ENCODE results near the gene KIF16B. TPM values are rescaled to one million over a fixed set of nuclear protein-coding genes. Genes with fewer than 3 reads are reported as not detected.

Gene KIF16B
- total and polyA plus RNA-seq, 2 experiments from 2014 or later, result 9.3 to 21.8 TPM

GRCh38 chr20:16483024-16483423, 90.2 kb downstream of the KIF16B start:
- Histone ChIP-seq H3K9me3 (ENCODE audit: low read depth) (no peaks in the 10 kb centered on the region), H3K4me3 (no peak overlapping the region), H3K79me2 (no peaks in the 10 kb centered on the region), H2AFZ (no peak overlapping the region), H3K36me3 (replicated peaks; ENCODE audit: insufficient read depth, low read depth) (no peaks in the 10 kb centered on the region), H3K9me2 (replicated peaks; ENCODE audit: insufficient read depth) (no peaks in the 10 kb centered on the region), H3K27me3 (no peaks in the 10 kb centered on the region), H4K20me1 (ENCODE audit: insufficient read depth, poor library complexity, severe bottlenecking) (no peaks in the 10 kb centered on the region), H3K4me1 (ENCODE audit: insufficient read depth) (peaks cover 2% of the 10 kb centered on the region), H3K4me2 (no peak overlapping the region), H3K27ac (no peak overlapping the region)
- TF ChIP-seq EZH2 (IDR thresholded peaks at IDR 0.05; ENCODE audit: borderline replicate concordance) (no peak), EZH2phosphoT487 (IDR thresholded peaks at IDR 0.05; ENCODE audit: low read depth, severe bottlenecking, unreplicated experiment) (no peak), CTCF (IDR thresholded peaks at IDR 0.05; ENCODE audit: poor library complexity) (no peak)
- WGBS (ENCODE audit: low lambda C conversion rate, missing lambda C conversion rate), result 94% methylated on average over 2 of the region's 2 CpGs
- DNase-seq (ENCODE audit: low spot score), result no peak

GRCh38 chr20:16481977-16482376, 91.3 kb downstream of the KIF16B start:
- peaks cover 13% of the 10 kb centered on the region for H3K4me1 ChIP-seq (ENCODE audit: insufficient read depth)
- no peaks in the 10 kb centered on the region for H3K9me2 ChIP-seq (replicated peaks; ENCODE audit: insufficient read depth)
- no peaks in the 10 kb centered on the region for H3K9me3 ChIP-seq (ENCODE audit: low read depth)
- H3K4me3 ChIP-seq, result no peak overlapping the region
- H4K20me1 ChIP-seq (ENCODE audit: insufficient read depth, poor library complexity, severe bottlenecking), result no peaks in the 10 kb centered on the region
- H3K79me2 ChIP-seq, result no peaks in the 10 kb centered on the region
- no peaks in the 10 kb centered on the region for H3K36me3 ChIP-seq (replicated peaks; ENCODE audit: insufficient read depth, low read depth)
- WGBS (ENCODE audit: low lambda C conversion rate, missing lambda C conversion rate), result 79% methylated on average over 2 of the region's 2 CpGs
- H3K27me3 ChIP-seq, result no peaks in the 10 kb centered on the region
- TF ChIP-seq CTCF (IDR thresholded peaks at IDR 0.05; ENCODE audit: poor library complexity) (no peak), EZH2 (IDR thresholded peaks at IDR 0.05; ENCODE audit: borderline replicate concordance) (no peak), EZH2phosphoT487 (IDR thresholded peaks at IDR 0.05; ENCODE audit: low read depth, severe bottlenecking, unreplicated experiment) (no peak)
- no peak overlapping the region for H2AFZ ChIP-seq
- no peak overlapping the region for H3K27ac ChIP-seq
- DNase-seq (ENCODE audit: low spot score), result no peak
- no peak overlapping the region for H3K4me2 ChIP-seq

GRCh38 chr20:16479666-16480065, 93.6 kb downstream of the KIF16B start:
- DNase-seq (ENCODE audit: low spot score), result peak; percentile 30
- Histone ChIP-seq H3K36me3 (replicated peaks; ENCODE audit: insufficient read depth, low read depth) (no peaks in the 10 kb centered on the region), H2AFZ (no peak overlapping the region), H3K9me3 (ENCODE audit: low read depth) (no peaks in the 10 kb centered on the region), H3K27ac (peak overlapping the region; percentile 38), H3K4me3 (no peak overlapping the region), H3K9me2 (replicated peaks; ENCODE audit: insufficient read depth) (no peaks in the 10 kb centered on the region), H3K27me3 (no peaks in the 10 kb centered on the region), H3K4me2 (no peak overlapping the region), H3K79me2 (no peaks in the 10 kb centered on the region), H3K4me1 (ENCODE audit: insufficient read depth) (peaks cover 26% of the 10 kb centered on the region), H4K20me1 (ENCODE audit: insufficient read depth, poor library complexity, severe bottlenecking) (no peaks in the 10 kb centered on the region)
- TF ChIP-seq EZH2 (IDR thresholded peaks at IDR 0.05; ENCODE audit: borderline replicate concordance), result no peak
- TF ChIP-seq CTCF (IDR thresholded peaks at IDR 0.05; ENCODE audit: poor library complexity), result no peak
- TF ChIP-seq EZH2phosphoT487 (IDR thresholded peaks at IDR 0.05; ENCODE audit: low read depth, severe bottlenecking, unreplicated experiment), result no peak
- 30% methylated on average over 3 of the region's 3 CpGs for WGBS (ENCODE audit: low lambda C conversion rate, missing lambda C conversion rate)

- DNase-seq (ENCODE audit: low spot score), result peak; percentile 16
- WGBS (ENCODE audit: low lambda C conversion rate, missing lambda C conversion rate), result 67% methylated on average over 5 of the region's 5 CpGs
- H3K4me1 ChIP-seq (ENCODE audit: insufficient read depth), result peaks cover 33% of the 10 kb centered on the region
- no peak overlapping the region for H2AFZ ChIP-seq
- H3K79me2 ChIP-seq, result no peaks in the 10 kb centered on the region
- no peaks in the 10 kb centered on the region for H3K9me3 ChIP-seq (ENCODE audit: low read depth)
- H3K9me2 ChIP-seq (replicated peaks; ENCODE audit: insufficient read depth), result no peaks in the 10 kb centered on the region
- no peaks in the 10 kb centered on the region for H4K20me1 ChIP-seq (ENCODE audit: insufficient read depth, poor library complexity, severe bottlenecking)
- TF ChIP-seq EZH2 (IDR thresholded peaks at IDR 0.05; ENCODE audit: borderline replicate concordance) (no peak), CTCF (IDR thresholded peaks at IDR 0.05; ENCODE audit: poor library complexity) (no peak), EZH2phosphoT487 (IDR thresholded peaks at IDR 0.05; ENCODE audit: low read depth, severe bottlenecking, unreplicated experiment) (no peak)
- no peaks in the 10 kb centered on the region for H3K27me3 ChIP-seq
- H3K36me3 ChIP-seq (replicated peaks; ENCODE audit: insufficient read depth, low read depth), result no peaks in the 10 kb centered on the region
- H3K4me2 ChIP-seq, result peak overlapping the region; percentile 51
- H3K4me3 ChIP-seq, result no peak overlapping the region
- H3K27ac ChIP-seq, result peak overlapping the region; percentile 29
These were observed 95.6 kb downstream of the KIF16B start for GRCh38 chr20:16477632-16478031.

Measured in hepatocyte (in vitro differentiated cells).